Measurements from ENCODE around the gene ERVH48-1.
"Not testable (repeated sequence)": the region's sequence is repeated elsewhere in the genome, so short reads cannot be mapped to it uniquely, and the experiment has no call there.

The ERVH48-1 gene

DNA sequence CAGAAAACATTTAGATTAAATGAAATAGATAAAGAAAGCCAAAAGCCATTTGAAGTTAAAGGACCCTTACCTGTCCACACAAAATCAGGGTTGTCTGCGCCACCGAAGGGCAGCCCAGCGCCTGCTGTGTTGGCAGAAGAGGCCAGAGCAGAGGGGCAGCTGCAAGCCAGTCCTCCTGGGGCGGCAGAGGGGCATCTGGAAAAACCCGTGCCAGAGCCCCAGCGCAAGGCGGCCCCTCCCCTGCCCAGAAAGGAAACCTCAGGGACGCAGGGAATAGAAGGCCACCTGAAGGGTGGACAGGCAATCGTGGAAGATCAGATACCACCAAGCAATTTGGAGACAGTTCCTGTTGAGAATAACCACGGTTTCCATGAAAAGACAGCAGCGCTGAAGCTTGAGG lies 21.6 kb downstream of the ERVH48-1 start:
- no peak for DNase-seq

DNA sequence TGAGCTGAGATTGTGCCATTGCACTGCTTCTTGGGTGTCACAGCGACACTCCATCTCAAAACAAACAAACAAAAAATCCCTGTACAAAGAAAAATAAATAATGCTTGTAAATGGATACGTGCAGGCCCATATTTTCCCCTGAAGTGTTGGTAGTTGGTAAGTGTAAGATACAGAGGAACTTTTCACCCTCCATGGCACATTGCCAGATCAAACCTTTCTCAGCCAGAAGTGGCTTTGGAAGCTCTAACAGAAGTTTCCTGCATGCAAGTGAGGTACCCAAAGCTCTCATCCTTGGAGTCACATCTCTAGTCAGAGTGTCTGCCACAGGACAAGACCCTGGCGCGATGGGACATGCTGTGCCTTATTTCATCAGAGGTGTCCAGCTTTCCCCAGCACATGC lies 25.0 kb downstream of the ERVH48-1 start:
- DNase-seq = no peak

DNA sequence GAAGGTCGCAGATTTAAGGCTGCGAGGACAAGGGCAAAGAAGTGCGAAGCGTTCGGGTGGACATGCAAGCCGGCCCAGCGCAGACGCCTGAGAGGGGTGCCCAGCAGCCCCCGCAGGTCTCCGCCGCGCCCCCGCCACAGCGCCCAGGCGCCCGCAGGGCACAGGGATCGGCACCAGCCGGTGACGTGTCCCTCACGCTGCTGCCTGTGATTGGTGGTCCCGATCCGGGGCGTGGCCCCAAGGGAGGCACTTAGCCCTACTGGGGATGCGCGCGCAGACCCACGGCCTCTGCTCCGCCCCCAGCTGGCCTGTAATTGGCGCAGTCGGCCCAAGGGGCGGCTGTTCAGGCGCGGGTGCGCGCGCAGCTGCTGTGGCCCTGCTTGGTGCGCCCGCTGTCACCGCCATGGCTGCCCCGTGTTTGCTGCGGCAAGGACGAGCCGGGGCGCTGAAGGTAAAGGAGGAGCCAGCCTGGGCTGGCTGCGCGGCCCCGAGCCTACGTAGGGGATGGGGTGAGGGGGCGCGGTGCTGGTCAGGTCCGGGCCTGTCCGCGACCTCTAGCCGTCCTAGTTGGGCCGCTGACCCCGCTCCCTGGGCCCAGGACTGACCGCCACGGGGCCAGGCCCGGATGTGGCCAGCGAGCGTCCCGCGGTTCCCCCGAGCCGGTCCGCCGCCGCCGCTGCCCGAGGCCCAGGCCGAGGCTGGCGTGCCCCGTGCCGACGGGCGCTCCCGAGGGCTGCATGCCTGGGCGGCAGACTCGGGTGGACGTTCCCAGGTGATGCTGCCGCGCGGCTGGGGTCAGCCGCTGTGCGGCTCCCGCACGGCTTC lies 32.3 kb downstream of the ERVH48-1 start, which contains the start of gene NDUFV3:
NDUFV3 (plus strand) TSS at position 379 of the 825 bp plus-strand sequence; CDS start at position 404, 25 bp downstream.
- peak; percentile 99 for DNase-seq

DNA sequence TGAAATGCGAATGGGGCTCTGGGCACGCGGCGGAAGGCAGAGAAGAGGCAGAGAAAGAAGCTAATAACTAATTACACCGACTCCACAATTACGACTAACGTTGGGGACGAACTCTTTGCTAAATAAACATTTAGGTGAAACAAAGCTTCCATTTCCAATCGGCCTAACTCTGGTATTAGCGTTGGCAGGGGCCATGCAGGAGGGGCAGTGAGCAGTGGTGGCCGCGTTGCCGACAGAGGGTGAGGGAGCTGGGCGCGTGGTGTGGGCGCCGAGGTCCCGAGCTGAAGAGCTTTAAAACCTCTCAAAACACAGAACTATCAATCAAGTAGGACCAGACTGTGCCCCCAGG lies 32.9 kb downstream of the ERVH48-1 start:
- DNase-seq = no peak

DNA sequence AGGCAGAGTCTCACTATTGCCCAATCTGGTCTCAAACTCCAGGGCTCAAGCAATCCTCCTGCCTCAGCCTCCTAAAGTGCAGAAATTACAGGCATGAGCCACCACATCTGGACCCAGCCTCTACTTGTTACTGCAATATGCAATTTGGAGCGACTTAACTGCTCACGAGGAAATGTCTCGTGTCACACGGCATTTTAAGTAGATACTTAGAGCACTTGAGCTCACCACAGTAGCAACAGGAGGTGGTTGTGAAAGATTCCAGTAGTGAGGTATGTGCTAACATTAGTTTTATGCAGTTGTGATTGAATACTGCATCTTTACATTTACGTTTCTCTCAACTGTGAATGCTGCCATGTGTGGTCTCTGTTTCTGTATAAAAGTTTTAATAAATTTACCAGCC lies 38.1 kb downstream of the ERVH48-1 start:
- DNase-seq = no peak

DNA sequence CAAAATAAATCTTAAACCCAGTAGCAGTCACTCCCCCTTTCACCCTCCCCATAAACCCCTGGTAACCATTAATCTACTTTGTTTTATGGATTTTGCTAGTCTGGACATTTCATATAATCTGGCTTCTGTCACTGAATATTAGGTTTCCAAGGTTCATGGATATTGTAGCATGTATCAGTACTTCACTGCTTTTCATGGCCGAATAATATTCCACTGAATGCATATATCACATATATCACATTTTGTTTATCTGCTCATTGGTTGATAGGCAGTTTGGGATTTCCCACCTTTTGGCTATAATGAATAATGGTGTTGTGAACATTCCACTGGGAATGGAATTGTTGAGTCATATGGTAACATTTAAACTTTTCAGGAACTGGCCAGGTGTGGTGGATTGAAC lies 41.5 kb downstream of the ERVH48-1 start:
- DNase-seq = no peak

DNA sequence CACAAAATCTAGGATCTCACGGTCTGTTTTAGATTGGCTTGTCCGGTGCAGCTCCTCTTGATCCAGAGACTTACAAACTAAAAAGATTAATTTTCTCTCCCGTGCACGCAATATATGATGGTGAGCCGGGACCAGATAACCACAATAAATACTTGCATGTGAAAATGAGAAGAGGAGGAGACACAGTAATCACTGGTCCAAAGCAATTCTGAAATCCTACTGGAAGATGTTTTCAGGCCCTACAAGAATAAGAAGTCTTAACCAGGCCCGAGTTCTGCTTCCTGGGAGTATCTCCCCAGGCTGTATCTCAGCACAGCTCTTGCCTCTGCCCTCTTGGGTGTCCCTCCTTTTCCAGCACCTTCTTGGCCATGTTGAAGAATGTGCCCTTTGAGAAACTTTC lies 45.1 kb downstream of the ERVH48-1 start:
- DNase-seq = no peak

DNA sequence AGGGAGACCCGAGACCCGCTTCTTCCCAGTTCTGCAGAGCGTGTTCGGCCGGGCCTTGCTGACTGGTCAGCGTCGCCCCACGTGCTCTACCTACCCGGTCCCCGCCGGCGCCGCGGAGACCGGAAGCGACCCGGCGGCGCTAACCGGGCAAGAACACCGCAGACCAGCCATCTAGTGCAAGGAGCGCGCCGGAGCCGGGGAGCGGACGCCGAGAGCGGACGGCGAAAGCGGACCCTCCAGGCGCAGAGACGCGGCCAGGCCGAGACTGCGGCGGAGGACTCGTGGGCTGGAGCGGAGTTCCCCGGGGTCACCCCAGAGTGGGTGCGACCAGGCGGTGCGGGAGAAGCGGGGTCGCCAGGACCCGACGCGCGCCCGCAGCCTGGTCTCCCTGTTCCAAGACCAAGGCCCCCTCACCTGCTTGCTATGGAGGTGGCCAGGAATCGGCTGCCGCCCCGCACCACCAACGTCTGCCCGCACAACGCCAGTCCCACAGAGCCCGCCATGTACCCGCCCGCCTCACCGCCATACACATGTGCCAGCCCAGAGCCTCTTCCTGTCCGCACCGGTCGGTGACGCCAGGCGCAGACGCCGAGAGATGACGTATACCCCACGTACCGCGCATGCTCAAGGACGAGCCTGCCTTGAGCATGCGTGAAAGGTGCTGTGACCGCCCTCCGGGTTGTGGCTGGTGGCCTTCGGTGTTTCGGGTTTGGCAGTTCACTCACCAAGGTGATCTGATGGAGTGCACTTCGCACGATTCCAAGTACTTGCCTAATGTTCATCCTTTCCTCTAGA lies 46.2 kb downstream of the ERVH48-1 start, which contains the start of gene WDR4:
WDR4 (minus strand) TSS at position 547 of the 795 bp plus-strand sequence; CDS start at position 503, 44 bp downstream.
- peak; percentile 97 for DNase-seq

DNA sequence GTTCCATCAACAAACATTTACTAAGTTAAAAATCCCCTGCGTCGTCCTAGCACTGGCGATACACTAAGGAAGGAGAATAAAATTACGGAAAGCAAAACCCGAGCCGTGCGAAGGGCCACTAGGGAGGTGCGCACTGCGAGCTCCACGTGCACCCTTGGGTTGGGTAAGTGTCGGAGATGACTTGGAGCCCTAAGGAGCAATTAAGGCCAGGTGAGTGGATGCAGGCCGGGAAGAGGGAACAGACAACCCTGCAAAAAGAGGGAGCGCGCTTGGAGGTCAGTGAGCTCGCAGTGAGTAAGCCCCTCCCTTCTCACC lies 46.8 kb downstream of the ERVH48-1 start:
- no peak for DNase-seq

DNA sequence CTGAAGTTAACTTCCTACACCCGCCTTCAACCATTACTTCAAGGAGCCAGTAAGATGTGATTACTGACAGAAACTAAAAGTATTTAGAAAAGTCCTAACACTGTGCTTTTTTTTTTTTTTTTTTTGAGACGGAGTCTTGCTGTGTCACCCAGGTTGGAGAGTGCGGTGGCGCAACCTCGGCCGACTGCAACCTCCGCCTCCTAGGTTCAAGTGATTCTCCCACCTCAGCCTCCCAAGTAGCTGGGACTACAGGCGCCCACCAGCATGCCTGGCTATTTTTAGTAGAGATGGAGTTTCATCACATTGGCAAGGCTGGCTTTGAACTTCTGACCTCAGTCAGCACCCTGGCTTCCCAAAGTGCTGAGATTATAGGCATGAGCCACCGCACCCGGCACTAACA lies 49.6 kb downstream of the ERVH48-1 start:
- not testable (repeated sequence) for DNase-seq

DNA sequence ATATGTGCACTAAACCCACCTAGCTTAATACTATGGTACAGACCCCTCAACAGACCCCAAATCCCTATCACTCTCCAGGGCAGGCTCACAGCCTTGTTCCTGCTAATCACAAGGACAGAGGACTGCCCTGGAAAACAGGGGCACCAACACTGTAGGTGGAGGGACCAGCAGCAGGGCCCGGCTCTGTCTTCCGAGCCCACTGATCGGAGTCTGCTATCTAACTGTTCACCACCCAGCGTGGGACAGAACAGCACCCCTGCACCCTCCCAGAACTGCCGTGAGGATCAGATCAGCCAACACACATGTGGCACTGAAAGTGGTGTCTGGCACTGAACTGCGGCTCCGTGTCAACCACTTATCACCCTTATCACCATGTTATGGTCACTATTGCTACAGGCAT lies 52.3 kb downstream of the ERVH48-1 start:
- no peak for DNase-seq

DNA sequence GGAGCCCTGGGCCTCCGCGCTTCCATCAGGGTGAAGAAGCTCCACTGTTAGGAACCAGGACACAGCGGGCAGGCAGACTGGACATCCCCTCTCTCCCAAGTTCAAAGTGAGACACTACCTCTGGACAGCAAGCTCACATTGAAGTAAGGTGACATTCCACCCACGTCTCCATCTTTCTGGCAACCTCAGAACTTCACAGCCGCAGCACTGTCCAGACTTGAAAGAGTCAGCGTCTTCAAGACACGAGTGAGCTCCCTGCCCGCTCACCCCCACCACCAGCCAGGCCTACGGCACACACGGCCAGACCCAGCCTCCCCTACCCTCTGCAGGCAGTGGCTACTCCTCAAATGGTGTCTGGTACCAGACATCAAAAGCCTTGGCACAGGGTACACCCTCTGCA lies 57.2 kb downstream of the ERVH48-1 start:
- DNase-seq = no peak
